ENCODE measurements around the gene GUCA1A.
"Not testable (repeated sequence)": the region's sequence is repeated elsewhere in the genome, so short reads cannot be mapped to it uniquely, and the experiment has no call there.

The GUCA1A gene

GRCh38 chr6:42140756-42141602, 32.2 kb upstream of the GUCA1A start:
- Histone ChIP-seq H3K9me3 (ENCODE audit: low read depth, low read length) (no peaks in the 10 kb centered on the region), H3K9ac (ENCODE audit: insufficient read length) (no peak overlapping the region), H3K27ac (no peak overlapping the region), H3K36me3 (ENCODE audit: insufficient read depth, low read length) (no peaks in the 10 kb centered on the region), H3K4me3 (no peak overlapping the region)
- TF ChIP-seq EZH2 (IDR thresholded peaks at IDR 0.05) (no peak), FOXP2 (optimal IDR thresholded peaks at IDR 0.05; ENCODE audit: control extremely low read depth, extremely low read length, insufficient read depth) (no peak), POLR2AphosphoS5 (IDR thresholded peaks at IDR 0.05; ENCODE audit: borderline replicate concordance, low read depth, low read length) (no peak)
- no peak for DNase-seq (ENCODE audit: low read depth, low spot score)

DNA sequence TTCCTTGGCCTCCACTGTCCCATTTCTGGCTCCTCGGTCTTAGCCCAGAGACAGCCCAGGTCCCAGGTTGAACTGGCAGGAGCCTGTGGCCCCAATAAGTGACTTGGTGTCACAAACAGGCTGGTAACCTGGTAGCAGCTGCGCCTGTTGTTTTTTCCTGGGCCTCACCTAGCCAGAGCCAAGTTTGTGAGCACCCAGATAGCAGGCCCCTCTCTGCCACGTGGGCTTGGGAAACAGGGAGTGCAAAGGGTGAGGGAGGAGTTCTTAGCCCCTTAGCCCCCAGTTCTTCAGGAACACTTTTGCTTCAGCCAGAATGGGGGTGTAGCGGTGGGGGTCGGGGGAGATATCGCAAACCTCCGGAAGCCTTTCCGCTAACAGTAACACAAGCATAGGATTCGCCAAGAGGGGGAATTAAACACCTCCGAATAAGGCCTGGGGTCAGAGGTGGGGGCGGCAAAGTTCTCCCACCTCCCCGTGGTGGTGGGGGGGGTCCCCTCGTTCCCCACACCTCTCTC, 31.5 kb upstream of the GUCA1A start:
- no peaks in the 10 kb centered on the region for H3K9me3 ChIP-seq (ENCODE audit: low read depth, low read length)
- no peaks in the 10 kb centered on the region for H3K36me3 ChIP-seq (ENCODE audit: insufficient read depth, low read length)
- TF ChIP-seq EZH2 (IDR thresholded peaks at IDR 0.05) = no peak
- no peak for TF ChIP-seq POLR2AphosphoS5 (IDR thresholded peaks at IDR 0.05; ENCODE audit: borderline replicate concordance, low read depth, low read length)
- no peak for TF ChIP-seq FOXP2 (optimal IDR thresholded peaks at IDR 0.05; ENCODE audit: control extremely low read depth, extremely low read length, insufficient read depth)
- no peak overlapping the region for H3K4me3 ChIP-seq
- H3K9ac ChIP-seq (ENCODE audit: insufficient read length) = no peak overlapping the region
- DNase-seq (ENCODE audit: low read depth, low spot score) = no peak
- no peak overlapping the region for H3K27ac ChIP-seq

GRCh38 chr6:42142118-42142835, 30.9 kb upstream of the GUCA1A start, which contains the start of gene C6orf132:
Gene C6orf132, minus strand, starts transcription at chr6:42142620. Its CDS starts 176 bp downstream, at chr6:42142444.
- Histone ChIP-seq H3K27ac (no peak within 1 kb of the TSS), H3K9ac (ENCODE audit: insufficient read length) (no peak within 1 kb of the TSS)

GRCh38 chr6:42147138-42147562, 26.0 kb upstream of the GUCA1A start:
- Histone ChIP-seq H3K36me3 (ENCODE audit: insufficient read depth, low read length) (no peaks in the 10 kb centered on the region), H3K9me3 (ENCODE audit: low read depth, low read length) (no peaks in the 10 kb centered on the region), H3K4me3 (no peak overlapping the region), H3K27ac (no peak overlapping the region), H3K9ac (ENCODE audit: insufficient read length) (no peak overlapping the region)
- no peak for DNase-seq (ENCODE audit: low read depth, low spot score)
- TF ChIP-seq EZH2 (IDR thresholded peaks at IDR 0.05) = no peak
- TF ChIP-seq FOXP2 (optimal IDR thresholded peaks at IDR 0.05; ENCODE audit: control extremely low read depth, extremely low read length, insufficient read depth) = no peak
- TF ChIP-seq POLR2AphosphoS5 (IDR thresholded peaks at IDR 0.05; ENCODE audit: borderline replicate concordance, low read depth, low read length) = no peak

More at GRCh38 chr6:42142118-42142835, 30.9 kb upstream of the GUCA1A start, which contains the start of gene C6orf132:
- Histone ChIP-seq H3K9me3 (ENCODE audit: low read depth, low read length) (no peaks in the 10 kb centered on the region), H3K4me3 (no peak within 1 kb of the TSS), H3K36me3 (ENCODE audit: insufficient read depth, low read length) (no peaks in the 10 kb centered on the region)
- TF ChIP-seq POLR2AphosphoS5 (IDR thresholded peaks at IDR 0.05; ENCODE audit: borderline replicate concordance, low read depth, low read length) (no peak), FOXP2 (optimal IDR thresholded peaks at IDR 0.05; ENCODE audit: control extremely low read depth, extremely low read length, insufficient read depth) (no peak), EZH2 (IDR thresholded peaks at IDR 0.05) (no peak)
- DNase-seq (ENCODE audit: low read depth, low spot score) = no peak

DNA sequence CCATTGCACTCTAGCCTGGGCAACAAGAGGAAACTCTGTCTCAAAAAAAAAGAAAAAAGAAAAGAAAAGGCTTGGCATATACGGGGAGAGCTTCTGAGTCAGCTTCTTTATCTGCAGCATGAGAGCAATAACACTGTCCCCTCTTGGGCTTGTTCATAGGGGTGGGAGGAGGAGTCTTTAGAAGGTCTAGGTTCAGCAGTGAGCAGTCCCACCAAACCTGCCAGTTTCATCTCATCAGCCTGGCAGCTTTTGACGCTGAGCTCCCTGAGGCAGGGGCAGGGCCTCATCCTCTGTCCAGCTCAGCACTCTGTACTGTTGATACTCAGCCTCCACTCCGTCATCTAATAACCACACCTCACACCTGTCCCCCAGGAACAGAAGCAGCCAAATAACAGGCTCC, 25.1 kb upstream of the GUCA1A start:
- no peak for TF ChIP-seq POLR2AphosphoS5 (IDR thresholded peaks at IDR 0.05; ENCODE audit: borderline replicate concordance, low read depth, low read length)
- no peak for TF ChIP-seq EZH2 (IDR thresholded peaks at IDR 0.05)
- TF ChIP-seq FOXP2 (optimal IDR thresholded peaks at IDR 0.05; ENCODE audit: control extremely low read depth, extremely low read length, insufficient read depth) = no peak
- no peaks in the 10 kb centered on the region for H3K36me3 ChIP-seq (ENCODE audit: insufficient read depth, low read length)
- no peak overlapping the region for H3K27ac ChIP-seq
- H3K9ac ChIP-seq (ENCODE audit: insufficient read length) = no peak overlapping the region
- H3K9me3 ChIP-seq (ENCODE audit: low read depth, low read length) = no peaks in the 10 kb centered on the region
- no peak overlapping the region for H3K4me3 ChIP-seq
- DNase-seq (ENCODE audit: low read depth, low spot score) = no peak

GRCh38 chr6:42150254-42150653, 22.9 kb upstream of the GUCA1A start:
- TF ChIP-seq POLR2AphosphoS5 (IDR thresholded peaks at IDR 0.05; ENCODE audit: borderline replicate concordance, low read depth, low read length) (no peak), EZH2 (IDR thresholded peaks at IDR 0.05) (no peak), FOXP2 (optimal IDR thresholded peaks at IDR 0.05; ENCODE audit: control extremely low read depth, extremely low read length, insufficient read depth) (no peak)
- Histone ChIP-seq H3K4me3 (no peak overlapping the region), H3K9ac (ENCODE audit: insufficient read length) (no peak overlapping the region), H3K27ac (no peak overlapping the region), H3K36me3 (ENCODE audit: insufficient read depth, low read length) (no peaks in the 10 kb centered on the region), H3K9me3 (ENCODE audit: low read depth, low read length) (no peaks in the 10 kb centered on the region)
- DNase-seq (ENCODE audit: low read depth, low spot score) = no peak

DNA sequence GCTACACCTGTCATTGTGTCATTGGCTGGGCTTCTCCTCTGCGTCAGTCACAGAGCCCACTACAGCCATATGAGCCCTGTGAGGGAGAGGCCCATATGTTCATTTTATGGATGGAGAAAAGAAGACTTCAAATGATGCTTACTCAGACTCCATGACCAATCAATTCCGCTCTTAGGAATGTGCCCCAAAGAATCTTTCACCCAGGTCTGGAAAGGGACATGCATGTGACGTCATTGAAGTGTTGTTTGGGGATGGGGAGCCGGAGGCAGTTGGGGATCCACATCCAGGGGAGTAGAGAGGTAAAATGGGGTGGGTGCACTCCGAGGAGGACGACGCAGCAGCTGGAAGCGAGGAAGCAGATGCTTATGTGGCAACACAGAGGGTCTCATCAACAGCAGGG, 21.1 kb upstream of the GUCA1A start:
- no peak for DNase-seq (ENCODE audit: low read depth, low spot score)
- H3K27ac ChIP-seq = no peak overlapping the region
- no peak for TF ChIP-seq EZH2 (IDR thresholded peaks at IDR 0.05)
- TF ChIP-seq POLR2AphosphoS5 (IDR thresholded peaks at IDR 0.05; ENCODE audit: borderline replicate concordance, low read depth, low read length) = no peak
- TF ChIP-seq FOXP2 (optimal IDR thresholded peaks at IDR 0.05; ENCODE audit: control extremely low read depth, extremely low read length, insufficient read depth) = no peak
- no peak overlapping the region for H3K9ac ChIP-seq (ENCODE audit: insufficient read length)
- no peak overlapping the region for H3K4me3 ChIP-seq
- no peaks in the 10 kb centered on the region for H3K36me3 ChIP-seq (ENCODE audit: insufficient read depth, low read length)
- no peaks in the 10 kb centered on the region for H3K9me3 ChIP-seq (ENCODE audit: low read depth, low read length)

DNA sequence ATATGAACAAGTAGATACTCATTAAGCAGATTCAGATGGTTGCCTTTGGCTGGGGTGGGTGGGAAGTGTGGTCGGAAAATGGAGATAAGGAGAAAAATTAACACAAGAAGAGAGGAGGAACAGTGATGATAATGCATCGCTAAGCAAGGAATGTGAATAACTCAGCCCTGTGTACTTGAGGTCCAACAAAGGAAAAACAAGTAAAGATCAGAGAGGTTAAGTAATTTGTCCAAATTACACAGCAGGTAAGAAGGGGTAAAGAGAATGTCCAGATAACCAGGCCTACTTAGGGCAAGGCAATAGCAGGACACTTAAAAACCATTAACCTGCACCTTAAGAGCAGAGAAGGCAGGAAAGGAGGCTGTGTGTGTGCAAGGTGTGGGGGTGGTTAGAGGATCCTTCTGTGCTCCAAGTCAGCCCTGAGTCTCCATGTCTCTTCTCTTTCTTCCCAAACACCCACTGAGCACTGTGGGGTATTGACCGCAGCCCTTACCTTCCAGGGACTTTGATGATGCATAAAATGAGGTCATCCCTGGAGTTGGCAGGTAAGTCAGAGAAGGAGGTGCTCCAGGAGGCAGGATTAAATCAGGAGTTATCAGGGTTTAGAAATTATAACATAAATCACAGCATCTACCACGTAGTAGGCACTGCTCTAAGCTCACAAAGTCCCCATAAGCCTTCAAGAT, 20.5 kb upstream of the GUCA1A start:
- H3K9ac ChIP-seq (ENCODE audit: insufficient read length); H3K9me3 ChIP-seq (ENCODE audit: low read depth, low read length); DNase-seq (ENCODE audit: low read depth, low spot score); H3K27ac ChIP-seq; H3K4me3 ChIP-seq; H3K36me3 ChIP-seq (ENCODE audit: insufficient read depth, low read length): not testable (repeated sequence)

Measured in SK-N-MC (cell line).